DOHH2 (cell line): ENCODE data around the gene EPB41L3.

Experiments
- H3F3A ChIP-seq: fragments of 200-600 bp; sonication (generic), shearing (Covaris generic); 2 replicates; pipeline ENCODE4 v1.6.0; 2016; ENCODE audit warnings: antibody characterized with exemption, mild to moderate bottlenecking; ENCODE audit not compliant: control insufficient read depth, insufficient read depth
- H3K27ac ChIP-seq: fragments of 200-600 bp; sonication (generic); 2 replicates; pipeline ENCODE4 v1.5.1; 2014; ENCODE audit warnings: low read depth, mild to moderate bottlenecking, low read length, moderate library complexity
- H3K27me3 ChIP-seq: fragments of 200-600 bp; sonication (generic); 2 replicates; pipeline ENCODE4 v1.6.1; 2014; ENCODE audit warnings: mild to moderate bottlenecking, low read length, mixed read lengths; ENCODE audit not compliant: control insufficient read depth
- H3K36me3 ChIP-seq: fragments of 200-600 bp; sonication (generic); 2 replicates; pipeline ENCODE4 v1.6.1; 2014; ENCODE audit warnings: mild to moderate bottlenecking, low read length, moderate library complexity, mixed read lengths; ENCODE audit not compliant: control insufficient read depth
- H3K4me1 ChIP-seq: fragments of 200-600 bp; sonication (generic); 2 replicates; pipeline ENCODE4 v1.6.1; 2014; ENCODE audit warnings: mild to moderate bottlenecking, low read length, mixed read lengths; ENCODE audit not compliant: control insufficient read depth
- H3K4me2 ChIP-seq: fragments of 200-600 bp; sonication (generic); 2 replicates; pipeline ENCODE4 v1.6.0; 2014; ENCODE audit warnings: mild to moderate bottlenecking, low read length, moderate library complexity
- H3K4me3 ChIP-seq: fragments of 200-600 bp; sonication (generic); 2 replicates; pipeline ENCODE4 v1.5.1; 2014; ENCODE audit warnings: mild to moderate bottlenecking, low read length, mixed read lengths
- H3K79me2 ChIP-seq: fragments of 200-600 bp; sonication (generic); 2 replicates; pipeline ENCODE4 v1.6.1; 2014; ENCODE audit warnings: mild to moderate bottlenecking, low read length, mixed read lengths; ENCODE audit not compliant: control insufficient read depth
- H3K9me2 ChIP-seq: fragments of 200-600 bp; sonication (generic); replicated peaks from 2 replicates; pipeline ENCODE4 v1.6.1; 2014; ENCODE audit warnings: mild to moderate bottlenecking, low read length, mixed read lengths; ENCODE audit not compliant: control insufficient read depth
- H3K9me3 ChIP-seq: fragments of 200-600 bp; sonication (generic); 2 replicates; pipeline ENCODE4 v1.6.1; 2014; ENCODE audit warnings: antibody characterized with exemption, low read length, mixed read lengths; ENCODE audit not compliant: control insufficient read depth, insufficient read depth
- H4K20me1 ChIP-seq: fragments of 200-600 bp; sonication (generic); 2 replicates; pipeline ENCODE4 v1.6.0; 2014; ENCODE audit warnings: low read depth, mild to moderate bottlenecking, antibody characterized with exemption, low read length, moderate library complexity; ENCODE audit not compliant: control insufficient read depth, insufficient read depth
- EZH2phosphoT487 ChIP-seq: fragments of 200-600 bp; sonication (generic); IDR thresholded peaks from 2 replicates; pipeline ENCODE4 v1.6.1; 2017; ENCODE audit warnings: borderline replicate concordance, mild to moderate bottlenecking, antibody characterized with exemption, low read length, moderate library complexity, mixed read lengths
- TF ChIP-seq, protein P1 (sequence below): fragments of 200-600 bp; sonication (generic); IDR thresholded peaks from one replicate; pipeline ENCODE4 v1.5.1; 2014; ENCODE audit warnings: antibody characterized with exemption, mild to moderate bottlenecking, low read depth, low read length; ENCODE audit not compliant: poor library complexity, severe bottlenecking

EPB41L3 gene

DNA sequence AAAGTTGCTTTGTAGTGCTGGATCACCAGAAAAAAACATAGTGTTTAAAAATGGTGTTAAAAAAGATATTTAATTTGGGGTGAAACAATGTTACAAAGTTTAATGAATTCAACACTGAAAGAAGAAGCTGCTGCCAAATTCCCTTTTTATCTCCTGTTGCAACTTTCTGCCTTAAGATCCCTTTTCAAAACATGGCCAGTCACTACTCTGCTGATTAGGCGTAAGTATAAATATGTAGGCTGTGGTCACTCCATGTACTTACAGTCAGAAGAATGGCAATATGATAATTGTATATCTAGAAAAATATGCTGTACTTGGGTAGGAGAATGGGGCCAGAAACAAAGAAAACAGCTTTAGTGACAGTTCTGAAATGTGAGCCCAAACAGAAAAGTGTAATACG is 124.8 kb downstream of the EPB41L3 start:
- Histone ChIP-seq H3K4me1 (no peaks in the 10 kb centered on the region; the same call in 1 of the 2 replicates), H3K27ac (no peak overlapping the region), H3K27me3 (no peaks in the 10 kb centered on the region), H3K79me2 (no peaks in the 10 kb centered on the region), H3K9me2 (no peaks in the 10 kb centered on the region), H3K4me3 (no peak overlapping the region), H3K36me3 (no peaks in the 10 kb centered on the region), H4K20me1 (no peaks in the 10 kb centered on the region), H3K4me2 (no peak overlapping the region), H3F3A (no peaks in the 10 kb centered on the region), H3K9me3 (no peaks in the 10 kb centered on the region)
- TF ChIP-seq EZH2phosphoT487 = no peak
- TF ChIP-seq, protein P1, sequence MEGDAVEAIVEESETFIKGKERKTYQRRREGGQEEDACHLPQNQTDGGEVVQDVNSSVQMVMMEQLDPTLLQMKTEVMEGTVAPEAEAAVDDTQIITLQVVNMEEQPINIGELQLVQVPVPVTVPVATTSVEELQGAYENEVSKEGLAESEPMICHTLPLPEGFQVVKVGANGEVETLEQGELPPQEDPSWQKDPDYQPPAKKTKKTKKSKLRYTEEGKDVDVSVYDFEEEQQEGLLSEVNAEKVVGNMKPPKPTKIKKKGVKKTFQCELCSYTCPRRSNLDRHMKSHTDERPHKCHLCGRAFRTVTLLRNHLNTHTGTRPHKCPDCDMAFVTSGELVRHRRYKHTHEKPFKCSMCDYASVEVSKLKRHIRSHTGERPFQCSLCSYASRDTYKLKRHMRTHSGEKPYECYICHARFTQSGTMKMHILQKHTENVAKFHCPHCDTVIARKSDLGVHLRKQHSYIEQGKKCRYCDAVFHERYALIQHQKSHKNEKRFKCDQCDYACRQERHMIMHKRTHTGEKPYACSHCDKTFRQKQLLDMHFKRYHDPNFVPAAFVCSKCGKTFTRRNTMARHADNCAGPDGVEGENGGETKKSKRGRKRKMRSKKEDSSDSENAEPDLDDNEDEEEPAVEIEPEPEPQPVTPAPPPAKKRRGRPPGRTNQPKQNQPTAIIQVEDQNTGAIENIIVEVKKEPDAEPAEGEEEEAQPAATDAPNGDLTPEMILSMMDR = no peak

DNA sequence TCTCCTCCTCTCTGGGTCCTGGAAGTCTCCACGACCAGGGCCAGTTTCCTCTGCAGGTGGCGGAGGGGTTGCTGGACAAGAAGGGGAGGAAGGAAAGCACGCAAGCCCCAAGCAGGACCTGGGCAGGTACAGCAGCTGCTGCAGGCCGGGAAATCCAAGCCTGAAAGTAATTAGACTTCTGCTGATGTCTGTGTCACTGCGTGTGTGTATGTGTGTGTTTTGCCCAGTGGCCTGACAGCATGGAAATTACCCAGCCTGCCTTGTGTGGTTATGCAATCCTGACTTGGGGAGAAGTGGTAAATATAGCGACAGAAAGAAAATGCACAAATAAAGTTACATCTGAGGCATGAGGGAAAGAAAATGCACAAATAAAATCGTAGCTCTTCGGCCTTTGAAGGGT is 126.5 kb downstream of the EPB41L3 start:
- H3K4me3 ChIP-seq = no peak overlapping the region
- TF ChIP-seq, protein P1 = no peak
- TF ChIP-seq EZH2phosphoT487 = no peak
- H4K20me1 ChIP-seq = no peaks in the 10 kb centered on the region
- no peaks in the 10 kb centered on the region; the same call in 1 of the 2 replicates for H3K4me1 ChIP-seq
- no peak overlapping the region for H3K4me2 ChIP-seq
- H3K36me3 ChIP-seq = no peaks in the 10 kb centered on the region
- no peaks in the 10 kb centered on the region for H3K9me2 ChIP-seq
- no peaks in the 10 kb centered on the region for H3K79me2 ChIP-seq
- H3K9me3 ChIP-seq = no peaks in the 10 kb centered on the region
- H3F3A ChIP-seq = no peaks in the 10 kb centered on the region
- no peak overlapping the region for H3K27ac ChIP-seq
- no peaks in the 10 kb centered on the region for H3K27me3 ChIP-seq

DNA sequence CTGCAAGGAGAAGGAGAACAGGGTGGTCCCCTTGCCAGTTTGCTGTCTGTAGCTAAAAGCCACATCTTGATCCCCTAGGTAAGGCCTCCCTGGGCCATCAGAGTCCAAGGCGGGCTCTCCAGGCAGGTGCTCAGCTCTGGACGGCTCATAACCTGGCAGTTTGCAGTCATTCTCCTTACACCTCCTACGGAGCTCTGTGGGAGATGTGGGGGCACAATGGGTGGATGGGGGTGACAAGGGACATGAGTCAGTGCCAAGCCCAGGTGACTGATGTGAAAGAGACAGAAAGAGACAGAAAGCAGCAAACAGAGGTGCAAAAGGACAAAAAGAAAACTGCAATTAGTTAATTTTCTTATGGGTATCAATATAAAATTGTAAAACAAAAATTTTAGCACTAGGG is 127.7 kb downstream of the EPB41L3 start:
- Histone ChIP-seq H3K27me3 (no peaks in the 10 kb centered on the region), H3K4me2 (no peak overlapping the region), H3F3A (no peaks in the 10 kb centered on the region), H3K4me1 (no peaks in the 10 kb centered on the region; the same call in 1 of the 2 replicates), H3K9me3 (no peaks in the 10 kb centered on the region), H3K4me3 (no peak overlapping the region), H3K27ac (no peak overlapping the region), H4K20me1 (no peaks in the 10 kb centered on the region), H3K79me2 (no peaks in the 10 kb centered on the region), H3K36me3 (no peaks in the 10 kb centered on the region), H3K9me2 (no peaks in the 10 kb centered on the region)
- TF ChIP-seq, protein P1 = no peak
- no peak for TF ChIP-seq EZH2phosphoT487
